K562 (cell line): ENCODE measurements around the gene SLC13A1. TPM values are rescaled to one million over a fixed set of nuclear protein-coding genes. Genes with fewer than 3 reads are reported as not detected.
A peak's percentile ranks its signal among the peaks of the same experiment; 100 is the strongest.

Experiments used
- ATAC-seq: fragments of 200-7000 bp; cut with Tn5 transposase; 3 replicates; pipeline ENCODE4 v1.9.1; 2020; ENCODE audit warnings: moderate library complexity
- BruUV-seq: library from RNA; stranded (reverse); fragments of 400-500 nt; replicated peaks from 2 replicates; lab custom pipeline; 2021; lab: Mats Ljungman, UMichigan
- CTCF ChIA-PET: fragments of 300-600 bp; formaldehyde crosslinking; extraction: SDS; loops from one replicate; lab custom pipeline; 2021; ENCODE audit warnings: low intra/inter-chr PET ratio; lab: Yijun Ruan, JAX
- POLR2A ChIA-PET: fragments of 300-600, 350-650 bp; sonication (Branson Sonifier 250); formaldehyde crosslinking; extraction: SDS; loops from one replicate; lab custom pipeline; 2021; ENCODE audit warnings: antibody characterized with exemption, inconsistent platforms; lab: Yijun Ruan, JAX
- DNase-seq, 4 experiments: peaks; one replicate each; pipeline versions ENCODE4 v3.0.0 to v3.0.0-alpha.2; 2011 to 2018; ENCODE audit warnings: low spot score in 3 of 4, mixed read lengths in 3 of 4; ENCODE audit errors: extremely low read depth in 1 of 4
- FAIRE-seq: peaks from 2 replicates; lab custom pipeline; 2011; peaks lifted over from hg19 to GRCh38; lab: Jason Lieb, UNC
- H2AFZ ChIP-seq: 2 replicates; pipeline ENCODE4 v1.6.0; 2011; ENCODE audit warnings: low read depth, low read length, control low read depth, inconsistent platforms
- H3K27ac ChIP-seq: fragments of 200-600 bp; 3 replicates; pipeline ENCODE4 v1.8.0; 2011; ENCODE audit warnings: low read depth, mild to moderate bottlenecking, control low read depth, inconsistent platforms, low read length, moderate library complexity, mixed read lengths; ENCODE audit errors: extremely low read depth
- H3K27me3 ChIP-seq, 2 experiments: fragments of 300-600 bp in 1 of 2; 2 replicates in 1 of 2; 3 replicates in 1 of 2; pipeline versions ENCODE4 v1.6.0 to v1.8.0; 2011; ENCODE audit warnings: inconsistent platforms in 2 of 2, low read length in 2 of 2, mild to moderate bottlenecking in 1 of 2, mixed read lengths in 1 of 2, moderate library complexity in 1 of 2; ENCODE audit not compliant: control insufficient read depth in 2 of 2, insufficient read depth in 2 of 2
- H3K36me3 ChIP-seq: fragments of 300-600 bp; 3 replicates; pipeline ENCODE4 v1.8.0; 2011; ENCODE audit warnings: mild to moderate bottlenecking, low read length, inconsistent platforms; ENCODE audit not compliant: control insufficient read depth, insufficient read depth
- H3K4me1 ChIP-seq, 2 experiments: fragments of 200-600 bp in 1 of 2; replicated peaks in 1 of 2; 2 replicates in 1 of 2; 3 replicates in 1 of 2; pipeline versions ENCODE4 v1.5.1 to v1.8.0; 2011; ENCODE audit warnings: inconsistent platforms in 2 of 2, low read length in 2 of 2, mild to moderate bottlenecking in 1 of 2, mixed read lengths in 1 of 2, moderate library complexity in 1 of 2; ENCODE audit not compliant: control insufficient read depth in 2 of 2, insufficient read depth in 2 of 2
- H3K4me2 ChIP-seq: 2 replicates; pipeline ENCODE4 v1.6.1; 2011; ENCODE audit warnings: low read length, control low read depth, inconsistent platforms, mixed read lengths; ENCODE audit not compliant: insufficient read depth
- H3K4me3 ChIP-seq: fragments of 200-600 bp; sonication (generic), shearing (Covaris generic); 2 replicates; pipeline ENCODE4 v1.5.1; 2016; ENCODE audit warnings: control low read depth, inconsistent platforms
- H3K79me2 ChIP-seq: fragments of 200-600 bp; 3 replicates; pipeline ENCODE4 v1.8.0; 2011; ENCODE audit warnings: low read length, inconsistent platforms; ENCODE audit not compliant: control insufficient read depth, insufficient read depth
- H3K9ac ChIP-seq, 2 experiments: 2 replicates each; pipeline versions ENCODE4 v1.6.0 to v1.6.1; 2011; ENCODE audit warnings: low read depth in 2 of 2, low read length in 2 of 2, control low read depth in 1 of 2, inconsistent platforms in 1 of 2, mild to moderate bottlenecking in 1 of 2, mixed read lengths in 1 of 2; ENCODE audit not compliant: insufficient read depth in 1 of 2
- H3K9me1 ChIP-seq: one replicate; pipeline ENCODE4 v1.6.0; 2011; ENCODE audit warnings: inconsistent platforms, mild to moderate bottlenecking, low read length, moderate library complexity; ENCODE audit not compliant: control insufficient read depth, insufficient read depth
- H3K9me3 ChIP-seq: replicated peaks from 2 replicates; pipeline ENCODE4 v1.5.1; 2011; ENCODE audit warnings: low read depth, low read length, inconsistent platforms; ENCODE audit not compliant: control insufficient read depth, insufficient read depth
- H4K20me1 ChIP-seq: replicated peaks from 2 replicates; pipeline ENCODE4 v1.6.1; 2011; ENCODE audit warnings: low read length, inconsistent platforms, mixed read lengths; ENCODE audit not compliant: control insufficient read depth, insufficient read depth
- EWSR1 ChIP-seq: fragments of 450-650 bp; IDR thresholded peaks from 2 replicates; pipeline ENCODE4 v1.6.1; 2018; ENCODE audit warnings: borderline replicate concordance, mild to moderate bottlenecking, low read depth, moderate library complexity; ENCODE audit not compliant: partially characterized antibody
- MYC ChIP-seq, 2 experiments: fragments of 250-450 bp in 1 of 2; sonication (Bioruptor Pico) in 1 of 2; IDR thresholded peaks; 2 replicates each; pipeline versions ENCODE4 v1.5.1 to v1.6.1; 2012 to 2021; ENCODE audit warnings: low read depth in 2 of 2, borderline replicate concordance in 1 of 2, improper control_type of control experiment in 1 of 2, low read length in 1 of 2, mild to moderate bottlenecking in 1 of 2, moderate library complexity in 1 of 2
- ZNF121 ChIP-seq: sonication (generic); formaldehyde crosslinking; conservative IDR thresholded peaks from 2 replicates; pipeline ENCODE4 v1.8.0; 2022; ENCODE audit warnings: missing genetic modification reagents
- ZNF707 ChIP-seq: fragments of 250-450 bp; sonication (Bioruptor Pico); conservative IDR thresholded peaks from 2 replicates; pipeline ENCODE4 v1.8.0; 2022; ENCODE audit warnings: inconsistent platforms, mild to moderate bottlenecking, moderate library complexity
- WGBS: fragments of 100-300 bp; shearing (Covaris generic); methylation state at CpG from one replicate; pipeline ENCODE4 v1.1.6; 2016; ENCODE audit warnings: low coverage, mixed read lengths; ENCODE audit not compliant: insufficient coverage; ENCODE audit errors: missing lambda C conversion rate; 5-methylcytosine and 5-hydroxymethylcytosine counted together
- in situ Hi-C: fragments of 300-500 bp; cut with MboI; formaldehyde crosslinking; loops from 4 replicates; pipeline ENCODE4 v1.15.0; 2018; ENCODE audit warnings: inconsistent platforms, mixed read lengths
- intact Hi-C: fragments of 100-400 bp; cut with micrococcal nuclease; formaldehyde crosslinking; loops from 2 replicates; pipeline ENCODE4 v1.14.2; 2022
- polyA plus RNA-seq, 8 experiments: library from polyadenylated mRNA; depleted of rRNA in 4 of 8; stranded (reverse) in 5 of 8; unstranded in 3 of 8; fragments of >200 nt; fragmentation: Nextera tagmentation in 2 of 8; fragmentation: Illumina TruSeq in 1 of 8; extraction: Ambion mirVana in 2 of 8; extraction: Trizol in 1 of 8; gene quantifications; 2 replicates each; pipeline versions ENCODE4 v1.2.1 to v1.2.3, GENCODE V29; 2011 to 2014; ENCODE audit warnings: inconsistent platforms in 1 of 8, missing spikeins in 1 of 8
- total RNA-seq, 7 experiments: library from RNA; depleted of rRNA in 6 of 7; stranded (reverse); fragments of >200 nt in 6 of 7; fragmentation: Illumina TruSeq in 2 of 7; extraction: Trizol in 2 of 7; gene quantifications; 2 replicates each; pipeline versions ENCODE4 v1.2.1 to v1.2.3, GENCODE V29; 2011 to 2021; ENCODE audit warnings: low replicate concordance in 1 of 7

The SLC13A1 gene
- total and polyA plus RNA-seq, 9 of the 15 experiments (the other 6 are each of a cell fraction or from before 2014, with no cell fraction given) = 0.04 TPM; not detected in 8

DNA sequence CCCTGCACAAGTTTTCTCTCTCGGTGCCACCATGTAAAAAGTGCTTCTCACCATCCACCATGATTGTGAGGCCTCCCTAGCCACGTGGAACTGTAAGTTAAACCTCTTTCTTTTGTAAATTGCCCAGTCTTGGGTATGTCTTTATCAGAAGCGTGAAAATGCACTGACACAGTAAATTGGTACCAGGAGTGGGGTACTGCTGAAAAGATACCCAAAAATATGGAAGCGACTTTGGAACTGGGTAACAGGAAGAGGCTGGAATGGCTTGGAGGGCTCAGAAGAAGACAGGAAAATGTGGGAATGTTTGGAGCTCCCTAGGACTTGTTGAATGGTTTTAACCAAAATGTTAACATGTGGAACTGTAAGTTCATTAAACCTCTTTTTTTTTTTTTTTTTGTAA, 15.6 kb upstream of the SLC13A1 start:
- no peak overlapping the region for H2AFZ ChIP-seq
- no peak overlapping the region for H3K4me3 ChIP-seq
- no peak overlapping the region for H3K27ac ChIP-seq
- no peaks in the 10 kb centered on the region for H3K79me2 ChIP-seq
- no peaks in the 10 kb centered on the region for H4K20me1 ChIP-seq
- BruUV-seq = no TSS peak
- no peaks in the 10 kb centered on the region for H3K36me3 ChIP-seq
- intact Hi-C loops = no loop called here
- FAIRE-seq (no peak), ATAC-seq (no peak), DNase-seq (no peak)
- H3K27me3 ChIP-seq = no peaks in the 10 kb centered on the region
- no peak overlapping the region for H3K9ac ChIP-seq
- no peak for TF ChIP-seq MYC (IDR thresholded peaks at IDR 0.05; ENCODE audit: low read depth, low read length)
- no peak for TF ChIP-seq MYC (CRISPR knock-in tag; IDR thresholded peaks at IDR 0.05; ENCODE audit: borderline replicate concordance, low read depth)
- TF ChIP-seq ZNF707 = peak; percentile 87
- 0% methylated on average over 4 of the region's 4 CpGs for WGBS
- no peak overlapping the region for H3K4me2 ChIP-seq
- POLR2A ChIA-PET = interaction anchor here (0.7 kb wide), 1 partner anchor 11 kb away, joined by 3 read pairs; no protein-coding TSS in a partner anchor
- H3K9me1 ChIP-seq = no peaks in the 10 kb centered on the region
- in situ Hi-C loops = no loop called here
- H3K4me1 ChIP-seq = no peaks in the 10 kb centered on the region
- CTCF ChIA-PET = interaction anchor here (0.6 kb wide), 1 partner anchor 14 kb away, joined by 3 read pairs; no protein-coding TSS in a partner anchor
- no peaks in the 10 kb centered on the region; the same call in 1 of the 2 replicates for H3K9me3 ChIP-seq

DNA sequence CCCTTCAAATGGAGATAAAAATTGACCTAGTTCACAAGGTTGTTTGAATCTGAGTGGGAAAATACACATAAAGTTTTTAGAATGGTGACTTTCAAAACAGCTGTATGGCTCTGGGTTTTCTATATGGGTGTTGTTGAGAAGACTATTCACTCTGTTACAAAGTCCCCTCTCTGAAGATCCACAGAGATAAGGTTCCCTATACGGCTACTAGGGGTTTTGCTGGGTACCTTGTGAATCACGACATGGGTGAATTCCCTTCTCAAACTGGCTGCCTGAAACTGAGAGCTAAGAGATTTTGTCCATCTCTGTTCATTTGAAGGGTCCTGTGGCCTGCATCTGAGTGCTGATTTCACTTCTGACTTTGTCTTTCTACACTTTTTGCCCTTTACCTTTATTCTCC, 11.8 kb upstream of the SLC13A1 start:
- FAIRE-seq = no peak
- CTCF ChIA-PET = no interaction called here
- in situ Hi-C loops = no loop called here
- no peak for TF ChIP-seq ZNF121 (CRISPR knock-in tag)
- TF ChIP-seq EWSR1 = no peak

More for the DNA sequence above, 11.8 kb upstream of the SLC13A1 start:
- Histone ChIP-seq H4K20me1 (no peaks in the 10 kb centered on the region), H3K4me2 (no peak overlapping the region), H3K36me3 (no peaks in the 10 kb centered on the region), H2AFZ (no peak overlapping the region), H3K9me3 (no peaks in the 10 kb centered on the region; the same call in 1 of the 2 replicates), H3K4me1 (no peaks in the 10 kb centered on the region), H3K4me3 (no peak overlapping the region), H3K9me1 (no peaks in the 10 kb centered on the region), H3K79me2 (no peaks in the 10 kb centered on the region), H3K27ac (no peak overlapping the region), H3K27me3 (no peaks in the 10 kb centered on the region), H3K9ac (no peak overlapping the region)
- WGBS = 0% methylated on average over 2 of the region's 2 CpGs
- POLR2A ChIA-PET = no interaction called here
- DNase-seq = no peak
- no TSS peak for BruUV-seq
- intact Hi-C loops = no loop called here
- ATAC-seq = no peak
